ENCODE data around the gene PPP1R14C. TPM values are rescaled to one million over a fixed set of nuclear protein-coding genes. Genes with fewer than 3 reads are reported as not detected.

Gene PPP1R14C
- total and polyA plus RNA-seq, 2 experiments from 2014 or later: 1.1 to 1.4 TPM

- H3K27ac Mint-ChIP-seq: no peak overlapping the region
- no peaks in the 10 kb centered on the region for H3K27me3 Mint-ChIP-seq (ENCODE audit: insufficient read depth, low read depth, poor library complexity)
- H3K4me3 Mint-ChIP-seq: no peak overlapping the region
- no peaks in the 10 kb centered on the region for H3K9me3 Mint-ChIP-seq
- ATAC-seq: no peak
- peaks cover 11% of the 10 kb centered on the region; the same call in 2 of the 3 replicates for H3K4me1 Mint-ChIP-seq
- no peak for TF ChIP-seq EZH2phosphoT487 (IDR thresholded peaks at IDR 0.05; ENCODE audit: unreplicated experiment)
- TF ChIP-seq, protein P1, sequence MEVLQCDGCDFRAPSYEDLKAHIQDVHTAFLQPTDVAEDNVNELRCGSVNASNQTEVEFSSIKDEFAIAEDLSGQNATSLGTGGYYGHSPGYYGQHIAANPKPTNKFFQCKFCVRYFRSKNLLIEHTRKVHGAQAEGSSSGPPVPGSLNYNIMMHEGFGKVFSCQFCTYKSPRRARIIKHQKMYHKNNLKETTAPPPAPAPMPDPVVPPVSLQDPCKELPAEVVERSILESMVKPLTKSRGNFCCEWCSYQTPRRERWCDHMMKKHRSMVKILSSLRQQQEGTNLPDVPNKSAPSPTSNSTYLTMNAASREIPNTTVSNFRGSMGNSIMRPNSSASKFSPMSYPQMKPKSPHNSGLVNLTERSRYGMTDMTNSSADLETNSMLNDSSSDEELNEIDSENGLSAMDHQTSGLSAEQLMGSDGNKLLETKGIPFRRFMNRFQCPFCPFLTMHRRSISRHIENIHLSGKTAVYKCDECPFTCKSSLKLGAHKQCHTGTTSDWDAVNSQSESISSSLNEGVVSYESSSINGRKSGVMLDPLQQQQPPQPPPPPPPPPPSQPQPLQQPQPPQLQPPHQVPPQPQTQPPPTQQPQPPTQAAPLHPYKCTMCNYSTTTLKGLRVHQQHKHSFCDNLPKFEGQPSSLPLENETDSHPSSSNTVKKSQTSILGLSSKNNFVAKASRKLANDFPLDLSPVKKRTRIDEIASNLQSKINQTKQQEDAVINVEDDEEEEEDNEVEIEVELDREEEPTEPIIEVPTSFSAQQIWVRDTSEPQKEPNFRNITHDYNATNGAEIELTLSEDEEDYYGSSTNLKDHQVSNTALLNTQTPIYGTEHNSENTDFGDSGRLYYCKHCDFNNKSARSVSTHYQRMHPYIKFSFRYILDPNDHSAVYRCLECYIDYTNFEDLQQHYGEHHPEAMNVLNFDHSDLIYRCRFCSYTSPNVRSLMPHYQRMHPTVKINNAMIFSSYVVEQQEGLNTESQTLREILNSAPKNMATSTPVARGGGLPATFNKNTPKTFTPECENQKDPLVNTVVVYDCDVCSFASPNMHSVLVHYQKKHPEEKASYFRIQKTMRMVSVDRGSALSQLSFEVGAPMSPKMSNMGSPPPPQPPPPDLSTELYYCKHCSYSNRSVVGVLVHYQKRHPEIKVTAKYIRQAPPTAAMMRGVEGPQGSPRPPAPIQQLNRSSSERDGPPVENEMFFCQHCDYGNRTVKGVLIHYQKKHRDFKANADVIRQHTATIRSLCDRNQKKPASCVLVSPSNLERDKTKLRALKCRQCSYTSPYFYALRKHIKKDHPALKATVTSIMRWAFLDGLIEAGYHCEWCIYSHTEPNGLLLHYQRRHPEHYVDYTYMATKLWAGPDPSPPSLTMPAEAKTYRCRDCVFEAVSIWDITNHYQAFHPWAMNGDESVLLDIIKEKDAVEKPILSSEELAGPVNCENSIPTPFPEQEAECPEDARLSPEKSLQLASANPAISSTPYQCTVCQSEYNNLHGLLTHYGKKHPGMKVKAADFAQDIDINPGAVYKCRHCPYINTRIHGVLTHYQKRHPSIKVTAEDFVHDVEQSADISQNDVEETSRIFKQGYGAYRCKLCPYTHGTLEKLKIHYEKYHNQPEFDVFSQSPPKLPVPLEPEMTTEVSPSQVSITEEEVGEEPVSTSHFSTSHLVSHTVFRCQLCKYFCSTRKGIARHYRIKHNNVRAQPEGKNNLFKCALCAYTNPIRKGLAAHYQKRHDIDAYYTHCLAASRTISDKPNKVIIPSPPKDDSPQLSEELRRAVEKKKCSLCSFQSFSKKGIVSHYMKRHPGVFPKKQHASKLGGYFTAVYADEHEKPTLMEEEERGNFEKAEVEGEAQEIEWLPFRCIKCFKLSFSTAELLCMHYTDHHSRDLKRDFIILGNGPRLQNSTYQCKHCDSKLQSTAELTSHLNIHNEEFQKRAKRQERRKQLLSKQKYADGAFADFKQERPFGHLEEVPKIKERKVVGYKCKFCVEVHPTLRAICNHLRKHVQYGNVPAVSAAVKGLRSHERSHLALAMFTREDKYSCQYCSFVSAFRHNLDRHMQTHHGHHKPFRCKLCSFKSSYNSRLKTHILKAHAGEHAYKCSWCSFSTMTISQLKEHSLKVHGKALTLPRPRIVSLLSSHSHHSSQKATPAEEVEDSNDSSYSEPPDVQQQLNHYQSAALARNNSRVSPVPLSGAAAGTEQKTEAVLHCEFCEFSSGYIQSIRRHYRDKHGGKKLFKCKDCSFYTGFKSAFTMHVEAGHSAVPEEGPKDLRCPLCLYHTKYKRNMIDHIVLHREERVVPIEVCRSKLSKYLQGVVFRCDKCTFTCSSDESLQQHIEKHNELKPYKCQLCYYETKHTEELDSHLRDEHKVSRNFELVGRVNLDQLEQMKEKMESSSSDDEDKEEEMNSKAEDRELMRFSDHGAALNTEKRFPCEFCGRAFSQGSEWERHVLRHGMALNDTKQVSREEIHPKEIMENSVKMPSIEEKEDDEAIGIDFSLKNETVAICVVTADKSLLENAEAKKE (CRISPR knock-in tag; IDR thresholded peaks at IDR 0.05): no peak
- TF ChIP-seq CREB1 (CRISPR knock-in tag; IDR thresholded peaks at IDR 0.05; ENCODE audit: low read depth): no peak
- TF ChIP-seq POLR2AphosphoS5 (IDR thresholded peaks at IDR 0.05; ENCODE audit: low read depth): no peak
- TF ChIP-seq, protein P2, sequence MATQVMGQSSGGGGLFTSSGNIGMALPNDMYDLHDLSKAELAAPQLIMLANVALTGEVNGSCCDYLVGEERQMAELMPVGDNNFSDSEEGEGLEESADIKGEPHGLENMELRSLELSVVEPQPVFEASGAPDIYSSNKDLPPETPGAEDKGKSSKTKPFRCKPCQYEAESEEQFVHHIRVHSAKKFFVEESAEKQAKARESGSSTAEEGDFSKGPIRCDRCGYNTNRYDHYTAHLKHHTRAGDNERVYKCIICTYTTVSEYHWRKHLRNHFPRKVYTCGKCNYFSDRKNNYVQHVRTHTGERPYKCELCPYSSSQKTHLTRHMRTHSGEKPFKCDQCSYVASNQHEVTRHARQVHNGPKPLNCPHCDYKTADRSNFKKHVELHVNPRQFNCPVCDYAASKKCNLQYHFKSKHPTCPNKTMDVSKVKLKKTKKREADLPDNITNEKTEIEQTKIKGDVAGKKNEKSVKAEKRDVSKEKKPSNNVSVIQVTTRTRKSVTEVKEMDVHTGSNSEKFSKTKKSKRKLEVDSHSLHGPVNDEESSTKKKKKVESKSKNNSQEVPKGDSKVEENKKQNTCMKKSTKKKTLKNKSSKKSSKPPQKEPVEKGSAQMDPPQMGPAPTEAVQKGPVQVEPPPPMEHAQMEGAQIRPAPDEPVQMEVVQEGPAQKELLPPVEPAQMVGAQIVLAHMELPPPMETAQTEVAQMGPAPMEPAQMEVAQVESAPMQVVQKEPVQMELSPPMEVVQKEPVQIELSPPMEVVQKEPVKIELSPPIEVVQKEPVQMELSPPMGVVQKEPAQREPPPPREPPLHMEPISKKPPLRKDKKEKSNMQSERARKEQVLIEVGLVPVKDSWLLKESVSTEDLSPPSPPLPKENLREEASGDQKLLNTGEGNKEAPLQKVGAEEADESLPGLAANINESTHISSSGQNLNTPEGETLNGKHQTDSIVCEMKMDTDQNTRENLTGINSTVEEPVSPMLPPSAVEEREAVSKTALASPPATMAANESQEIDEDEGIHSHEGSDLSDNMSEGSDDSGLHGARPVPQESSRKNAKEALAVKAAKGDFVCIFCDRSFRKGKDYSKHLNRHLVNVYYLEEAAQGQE (IDR thresholded peaks at IDR 0.05; ENCODE audit: unreplicated experiment): no peak
- TF ChIP-seq ZNF331 (CRISPR knock-in tag; IDR thresholded peaks at IDR 0.05; ENCODE audit: low read depth): no peak
- no peak for TF ChIP-seq ETS1 (IDR thresholded peaks at IDR 0.05)
- TF ChIP-seq STAT1 (IDR thresholded peaks at IDR 0.05; ENCODE audit: unreplicated experiment): no peak
- TF ChIP-seq EZH2 (IDR thresholded peaks at IDR 0.05; ENCODE audit: low read depth, unreplicated experiment): no peak
- TF ChIP-seq CTCF (conservative IDR thresholded peaks at IDR 0.05; ENCODE audit: low read depth in 2 of 2): no peak
- TF ChIP-seq ZNF114 (CRISPR knock-in tag; IDR thresholded peaks at IDR 0.05): no peak
- no peaks in the 10 kb centered on the region for H3K36me3 ChIP-seq (ENCODE audit: insufficient read depth)
- H3K27ac ChIP-seq (ENCODE audit: low read depth): no peak overlapping the region
- H3K9me2 ChIP-seq (ENCODE audit: insufficient read depth): peaks cover 17% of the 10 kb centered on the region; the same call in 1 of the 2 replicates
- no peak overlapping the region for H3K4me3 ChIP-seq
- no peak for DNase-seq (ENCODE audit: low spot score)
- H2AFZ ChIP-seq: no peak overlapping the region
- H3K36me3 Mint-ChIP-seq (ENCODE audit: low read depth): no peaks in the 10 kb centered on the region
- no peaks in the 10 kb centered on the region for H3F3A ChIP-seq (replicated peaks; ENCODE audit: low read depth)
- H3K27me3 ChIP-seq (ENCODE audit: insufficient read depth): no peaks in the 10 kb centered on the region
- no peak overlapping the region for H3K4me2 ChIP-seq
- H3K4me1 ChIP-seq (ENCODE audit: insufficient read depth): no peaks in the 10 kb centered on the region
- no peaks in the 10 kb centered on the region for H4K20me1 ChIP-seq (replicated peaks; ENCODE audit: insufficient read depth)
- no peaks in the 10 kb centered on the region for H3K79me2 ChIP-seq (replicated peaks; ENCODE audit: insufficient read depth)
Measured at GRCh38 chr6:150253489-150253888, 110.6 kb downstream of the PPP1R14C start.
